HCT116 (cell line): ENCODE data around the gene HYLS1. TPM values are rescaled to one million over a fixed set of nuclear protein-coding genes. Genes with fewer than 3 reads are reported as not detected.

Experiments used
- ATAC-seq: fragments of 200-7000 bp; cut with Tn5 transposase; 2 replicates; pipeline ENCODE4 v1.9.1; 2020; ENCODE audit warnings: mild to moderate bottlenecking, moderate library complexity
- BruUV-seq: library from RNA; stranded (reverse); fragments of 400-500 nt; replicated peaks from 2 replicates; lab custom pipeline; 2021; lab: Mats Ljungman, UMichigan
- CTCF ChIA-PET: fragments of 300-600 bp; sonication (Branson Sonifier 250); formaldehyde crosslinking; loops from one replicate; lab custom pipeline; 2021; ENCODE audit warnings: antibody characterized with exemption; lab: Charles Lee
- POLR2A ChIA-PET: fragments of 300-600, 350-600 bp; sonication (Branson Sonifier 250); formaldehyde crosslinking; loops from one replicate; lab custom pipeline; 2021; ENCODE audit warnings: antibody characterized with exemption; lab: Charles Lee
- RAD21 ChIA-PET, 2 experiments: fragments of 300-600 bp; sonication (Branson Sonifier 250); formaldehyde crosslinking; loops; one replicate each; lab custom pipeline; 2023; ENCODE audit warnings: low total read pairs in 2 of 2; ENCODE audit not compliant: uncharacterized antibody in 2 of 2, unreplicated experiment in 2 of 2, low non-redundant PET in 1 of 2; lab: Charles Lee
- DNase-seq: peaks from one replicate; pipeline ENCODE4 v3.0.0-alpha.2; 2010; ENCODE audit warnings: low read depth, low spot score
- H2AFZ ChIP-seq: fragments of 200-600 bp; shearing (Covaris generic), sonication (generic); 2 replicates; pipeline ENCODE4 v1.6.1; 2017; ENCODE audit warnings: low read depth, mixed run types, mixed read lengths, antibody characterized with exemption, low read length; ENCODE audit not compliant: poor library complexity, severe bottlenecking
- H3K27ac ChIP-seq: 2 replicates; pipeline ENCODE4 v1.5.1; 2012; ENCODE audit warnings: low read depth, low read length
- H3K27me3 ChIP-seq: fragments of 200-600 bp; sonication (generic); 2 replicates; pipeline ENCODE4 v1.6.1; 2016; ENCODE audit warnings: mixed run types, low read length, mixed read lengths; ENCODE audit not compliant: insufficient read depth
- H3K36me3 ChIP-seq, 2 experiments: fragments of 200-500 bp in 1 of 2; fragments of 200-600 bp in 1 of 2; sonication (Bioruptor generic) in 1 of 2; sonication (generic) in 1 of 2; 2 replicates each; pipeline versions ENCODE4 v1.5.1 to v1.6.1; 2014 to 2016; ENCODE audit warnings: low read length in 2 of 2, inconsistent platforms in 1 of 2, mixed read lengths in 1 of 2, mixed run types in 1 of 2; ENCODE audit not compliant: insufficient read depth in 2 of 2, control insufficient read depth in 1 of 2
- H3K4me1 ChIP-seq, 2 experiments: fragments of 200-600 bp in 1 of 2; sonication (generic) in 1 of 2; 2 replicates each; pipeline versions ENCODE4 v1.5.1 to v1.6.1; 2012 to 2017; ENCODE audit warnings: low read length in 2 of 2, inconsistent platforms in 1 of 2, mild to moderate bottlenecking in 1 of 2, mixed read lengths in 1 of 2, mixed run types in 1 of 2, moderate library complexity in 1 of 2; ENCODE audit not compliant: insufficient read depth in 2 of 2, control insufficient read depth in 1 of 2
- H3K4me2 ChIP-seq: fragments of 200-600 bp; sonication (generic); 2 replicates; pipeline ENCODE4 v1.6.1; 2017; ENCODE audit warnings: mixed run types, low read length, mixed read lengths
- H3K4me3 ChIP-seq, 2 experiments: fragments of 200-600 bp in 1 of 2; sonication (generic) in 1 of 2; replicated peaks in 1 of 2; 2 replicates each; pipeline ENCODE4 v1.5.1; 2011 to 2016; ENCODE audit warnings: low read length in 2 of 2, control low read depth in 1 of 2, low read depth in 1 of 2, mild to moderate bottlenecking in 1 of 2, mixed read lengths in 1 of 2, mixed run types in 1 of 2
- H3K79me2 ChIP-seq: fragments of 200-600 bp; sonication (generic); 2 replicates; pipeline ENCODE4 v1.6.1; 2017; ENCODE audit warnings: mild to moderate bottlenecking, mixed run types, low read length, moderate library complexity, mixed read lengths; ENCODE audit not compliant: insufficient read depth
- H3K9ac ChIP-seq: fragments of 200-600 bp; sonication (generic); 2 replicates; pipeline ENCODE4 v1.6.1; 2016; ENCODE audit warnings: low read length, mixed read lengths
- H3K9me2 ChIP-seq: fragments of 200-600 bp; sonication (generic), shearing (Covaris generic); 2 replicates; pipeline ENCODE4 v1.6.1; 2017; ENCODE audit warnings: mixed run types, mild to moderate bottlenecking, moderate library complexity; ENCODE audit not compliant: insufficient read depth
- H3K9me3 ChIP-seq, 2 experiments: fragments of 200-500 bp in 1 of 2; fragments of 200-600 bp in 1 of 2; sonication (Bioruptor generic) in 1 of 2; sonication (generic) in 1 of 2; 2 replicates each; pipeline ENCODE4 v1.6.1; 2014 to 2017; ENCODE audit warnings: low read length in 2 of 2, mixed read lengths in 2 of 2, inconsistent platforms in 1 of 2, low read depth in 1 of 2, mild to moderate bottlenecking in 1 of 2, mixed run types in 1 of 2, moderate library complexity in 1 of 2; ENCODE audit not compliant: control insufficient read depth in 1 of 2, insufficient read depth in 1 of 2
- H4K20me1 ChIP-seq: fragments of 200-600 bp; sonication (generic), shearing (Covaris generic); 2 replicates; pipeline ENCODE4 v1.6.1; 2017; ENCODE audit warnings: mixed run types, mild to moderate bottlenecking, moderate library complexity; ENCODE audit not compliant: insufficient read depth
- FOSL1 ChIP-seq: IDR thresholded peaks from 2 replicates; pipeline ENCODE4 v1.6.1; 2012; ENCODE audit warnings: low read depth
- POLR2AphosphoS5 ChIP-seq: IDR thresholded peaks from 2 replicates; pipeline ENCODE4 v1.6.1; 2011; ENCODE audit warnings: mild to moderate bottlenecking, low read depth, low read length, moderate library complexity
- ZNF274 ChIP-seq: fragments of 200-500 bp; sonication (Bioruptor generic); IDR thresholded peaks from 2 replicates; pipeline ENCODE4 v1.6.1; 2014; ENCODE audit warnings: mild to moderate bottlenecking, low read depth, low read length, inconsistent platforms
- intact Hi-C: fragments of 100-400 bp; cut with micrococcal nuclease; formaldehyde crosslinking; loops from 2 replicates; pipeline ENCODE4 v1.10.0; 2022
- total RNA-seq: library from RNA; stranded (reverse); gene quantifications from one replicate; pipeline ENCODE4 v1.2.1, GENCODE V29; 2021; ENCODE audit not compliant: unreplicated experiment
- TF ChIP-seq, protein P1 (sequence below), 3 experiments: fragments of 200-600 bp in 1 of 3; sonication (generic) in 1 of 3; IDR thresholded peaks in 2 of 3; conservative IDR thresholded peaks in 1 of 3; 2 replicates each; pipeline ENCODE4 v1.5.1; 2012 to 2017; ENCODE audit warnings: low read depth in 2 of 3, low read length in 2 of 3, antibody characterized with exemption in 1 of 3, borderline replicate concordance in 1 of 3, control low read depth in 1 of 3, mild to moderate bottlenecking in 1 of 3, mixed read lengths in 1 of 3, mixed run types in 1 of 3, moderate library complexity in 1 of 3; ENCODE audit not compliant: insufficient read depth in 1 of 3

HYLS1 gene
- total RNA-seq, 1 experiment from 2014 or later: 18.9 TPM

DNA sequence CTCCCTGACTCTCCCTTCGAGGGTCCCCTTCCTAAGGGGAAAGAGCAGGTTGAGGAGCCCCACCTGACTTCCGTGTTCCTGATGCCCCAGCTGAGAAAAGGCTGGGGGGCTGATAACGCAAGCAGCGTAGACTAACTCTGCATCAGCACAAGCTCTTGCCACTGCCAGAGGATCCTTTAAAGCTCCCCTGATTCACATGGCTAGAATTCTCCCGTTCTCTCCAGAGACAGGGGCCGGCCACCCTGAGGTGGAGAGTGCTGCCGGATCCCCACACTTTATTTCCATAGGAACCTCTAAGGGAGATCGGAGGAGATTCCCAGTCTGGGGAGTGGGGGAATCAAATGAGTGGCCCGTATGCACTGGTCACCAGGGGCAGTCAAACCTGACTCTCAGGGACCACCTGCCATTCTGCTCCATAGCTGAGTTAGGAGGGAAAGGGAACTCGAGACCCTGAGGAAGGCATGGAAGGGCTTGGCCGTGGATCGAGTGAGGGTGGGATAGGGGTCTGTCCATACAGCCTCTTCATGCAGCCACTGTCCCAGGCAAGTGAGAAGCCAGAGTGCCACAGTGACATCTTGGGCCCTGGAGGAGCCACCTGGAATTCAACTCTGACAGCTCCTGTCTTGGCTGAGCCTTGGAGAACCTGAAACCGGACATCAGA is 57.0 kb downstream of the HYLS1 start:
- POLR2A ChIA-PET: no interaction called here
- no peaks in the 10 kb centered on the region for H3K36me3 ChIP-seq
- no peaks in the 10 kb centered on the region for H3K9me3 ChIP-seq
- no peak overlapping the region for H3K4me2 ChIP-seq
- H3K9ac ChIP-seq: no peak overlapping the region
- DNase-seq (no peak), ATAC-seq (no peak)
- CTCF ChIA-PET: no interaction called here
- RAD21 ChIA-PET: no interaction called here
- H4K20me1 ChIP-seq: no peaks in the 10 kb centered on the region
- no peak for TF ChIP-seq FOSL1
- TF ChIP-seq ZNF274: no peak
- no peak for TF ChIP-seq POLR2AphosphoS5
- TF ChIP-seq, protein P1, sequence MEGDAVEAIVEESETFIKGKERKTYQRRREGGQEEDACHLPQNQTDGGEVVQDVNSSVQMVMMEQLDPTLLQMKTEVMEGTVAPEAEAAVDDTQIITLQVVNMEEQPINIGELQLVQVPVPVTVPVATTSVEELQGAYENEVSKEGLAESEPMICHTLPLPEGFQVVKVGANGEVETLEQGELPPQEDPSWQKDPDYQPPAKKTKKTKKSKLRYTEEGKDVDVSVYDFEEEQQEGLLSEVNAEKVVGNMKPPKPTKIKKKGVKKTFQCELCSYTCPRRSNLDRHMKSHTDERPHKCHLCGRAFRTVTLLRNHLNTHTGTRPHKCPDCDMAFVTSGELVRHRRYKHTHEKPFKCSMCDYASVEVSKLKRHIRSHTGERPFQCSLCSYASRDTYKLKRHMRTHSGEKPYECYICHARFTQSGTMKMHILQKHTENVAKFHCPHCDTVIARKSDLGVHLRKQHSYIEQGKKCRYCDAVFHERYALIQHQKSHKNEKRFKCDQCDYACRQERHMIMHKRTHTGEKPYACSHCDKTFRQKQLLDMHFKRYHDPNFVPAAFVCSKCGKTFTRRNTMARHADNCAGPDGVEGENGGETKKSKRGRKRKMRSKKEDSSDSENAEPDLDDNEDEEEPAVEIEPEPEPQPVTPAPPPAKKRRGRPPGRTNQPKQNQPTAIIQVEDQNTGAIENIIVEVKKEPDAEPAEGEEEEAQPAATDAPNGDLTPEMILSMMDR (IDR thresholded peaks at IDR 0.05 in 2 of 3, conservative IDR thresholded peaks at IDR 0.05 in 1 of 3; ENCODE audit: borderline replicate concordance in 1 of 3, insufficient read depth in 1 of 3, low read depth in 2 of 3, low read length in 2 of 3): no peak
- TF ChIP-seq, all 23 proteins: peak for 0
- intact Hi-C loops: loop anchor here (5.0 kb wide), 1 partner anchor 118 kb away; the partner anchor contains the start of gene CDON
- no TSS peak for BruUV-seq
- peaks cover 7 to 16% of the 10 kb centered on the region in 2 experiments for H3K4me1 ChIP-seq
- H3K79me2 ChIP-seq: no peaks in the 10 kb centered on the region
- H3K27me3 ChIP-seq: no peaks in the 10 kb centered on the region
- no peak overlapping the region for H2AFZ ChIP-seq
- H3K9me2 ChIP-seq: no peaks in the 10 kb centered on the region
- no peak overlapping the region for H3K27ac ChIP-seq
- H3K4me3 ChIP-seq: no peak overlapping the region
